HEK293T (cell line): ENCODE measurements around the gene NPEPL1.
"Not testable (repeated sequence)": the region's sequence is repeated elsewhere in the genome, so short reads cannot be mapped to it uniquely, and the experiment has no call there.

Experiments
- CTCF ChIA-PET: fragments of 350-600 bp; formaldehyde crosslinking; extraction: SDS; loops from one replicate; lab custom pipeline; 2021; ENCODE audit warnings: antibody characterized with exemption, inconsistent platforms; lab: Yijun Ruan, JAX
- POLR2A ChIA-PET: fragments of 350-600 bp; formaldehyde crosslinking; extraction: SDS; loops from one replicate; lab custom pipeline; 2020; ENCODE audit warnings: antibody characterized with exemption, inconsistent platforms; lab: Yijun Ruan, JAX
- DNase-seq: peaks from one replicate; pipeline ENCODE4 v3.0.0; 2012; ENCODE audit warnings: mixed read lengths; ENCODE audit errors: extremely low spot score
- ARNT ChIP-seq: fragments of 450-650 bp; IDR thresholded peaks from 2 replicates; pipeline ENCODE4 v1.6.1; 2017; ENCODE audit warnings: mild to moderate bottlenecking
- BHLHE40 ChIP-seq: fragments of 450-650 bp; IDR thresholded peaks from 2 replicates; pipeline ENCODE4 v1.6.1; 2016; ENCODE audit warnings: mild to moderate bottlenecking, moderate library complexity, borderline replicate concordance
- CTBP1 ChIP-seq: fragments of 450-650 bp; IDR thresholded peaks from 2 replicates; pipeline ENCODE4 v1.6.1; 2016; ENCODE audit warnings: borderline replicate concordance
- ELF4 ChIP-seq: fragments of 450-650 bp; IDR thresholded peaks from 2 replicates; pipeline ENCODE4 v1.6.1; 2017; ENCODE audit warnings: antibody characterized with exemption
- FOXA1 ChIP-seq: fragments of 450-650 bp; IDR thresholded peaks from 2 replicates; pipeline ENCODE4 v1.6.1; 2016; ENCODE audit warnings: mild to moderate bottlenecking
- FOXK2 ChIP-seq: fragments of 450-650 bp; IDR thresholded peaks from 2 replicates; pipeline ENCODE4 v1.6.1; 2016; ENCODE audit warnings: mild to moderate bottlenecking
- FOXM1 ChIP-seq: fragments of 450-650 bp; IDR thresholded peaks from 2 replicates; pipeline ENCODE4 v1.6.1; 2017; ENCODE audit warnings: mild to moderate bottlenecking, borderline replicate concordance
- HDGF ChIP-seq: fragments of 450-650 bp; IDR thresholded peaks from 2 replicates; pipeline ENCODE4 v1.6.1; 2017; ENCODE audit warnings: antibody characterized with exemption, borderline replicate concordance
- L3MBTL2 ChIP-seq: fragments of 450-650 bp; conservative IDR thresholded peaks from 2 replicates; pipeline ENCODE4 v1.6.1; 2016; ENCODE audit warnings: mild to moderate bottlenecking
- LEF1 ChIP-seq: fragments of 450-650 bp; IDR thresholded peaks from 2 replicates; pipeline ENCODE4 v1.6.1; 2017; ENCODE audit warnings: mild to moderate bottlenecking, borderline replicate concordance
- NFRKB ChIP-seq: fragments of 450-650 bp; IDR thresholded peaks from 2 replicates; pipeline ENCODE4 v1.6.1; 2016; ENCODE audit warnings: mild to moderate bottlenecking, moderate library complexity
- SP1 ChIP-seq: fragments of 450-650 bp; IDR thresholded peaks from 2 replicates; pipeline ENCODE4 v1.6.1; 2017
- SUZ12 ChIP-seq: fragments of 450-650 bp; IDR thresholded peaks from 2 replicates; pipeline ENCODE4 v1.6.1; 2016; ENCODE audit warnings: mild to moderate bottlenecking
- TARDBP ChIP-seq: fragments of 450-650 bp; IDR thresholded peaks from 2 replicates; pipeline ENCODE4 v1.6.1; 2016
- ZNF384 ChIP-seq: fragments of 450-650 bp; IDR thresholded peaks from 2 replicates; pipeline ENCODE4 v1.6.1; 2016
- TF ChIP-seq, protein P1 (sequence below): fragments of 450-650 bp; IDR thresholded peaks from 2 replicates; pipeline ENCODE4 v1.6.1; 2016

The NPEPL1 gene

DNA sequence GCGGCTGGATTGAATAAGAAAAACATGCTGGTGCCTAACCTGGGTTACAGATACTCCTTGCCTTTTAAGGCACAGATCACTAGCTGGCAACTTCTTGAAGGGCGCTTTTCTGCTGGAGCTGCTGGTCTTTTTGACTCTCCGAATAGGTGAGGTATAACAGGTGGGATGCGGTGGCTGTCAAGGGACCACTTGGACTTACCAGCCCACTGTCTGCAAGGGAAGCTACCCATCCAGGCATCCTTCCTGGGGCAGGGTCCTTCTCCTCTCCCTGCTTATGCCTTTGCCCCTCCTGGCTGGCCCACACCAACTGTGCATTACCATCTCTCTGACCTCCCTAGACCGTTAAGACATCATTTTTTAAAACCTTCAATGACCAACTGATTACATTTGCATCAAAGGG is 57.4 kb downstream of the NPEPL1 start:
- TF ChIP-seq FOXK2 (no peak), NFRKB (no peak), SUZ12 (no peak), ELF4 (no peak), FOXA1 (no peak)
- DNase-seq: no peak
- CTCF ChIA-PET: no interaction called here
- POLR2A ChIA-PET: no interaction called here

DNA sequence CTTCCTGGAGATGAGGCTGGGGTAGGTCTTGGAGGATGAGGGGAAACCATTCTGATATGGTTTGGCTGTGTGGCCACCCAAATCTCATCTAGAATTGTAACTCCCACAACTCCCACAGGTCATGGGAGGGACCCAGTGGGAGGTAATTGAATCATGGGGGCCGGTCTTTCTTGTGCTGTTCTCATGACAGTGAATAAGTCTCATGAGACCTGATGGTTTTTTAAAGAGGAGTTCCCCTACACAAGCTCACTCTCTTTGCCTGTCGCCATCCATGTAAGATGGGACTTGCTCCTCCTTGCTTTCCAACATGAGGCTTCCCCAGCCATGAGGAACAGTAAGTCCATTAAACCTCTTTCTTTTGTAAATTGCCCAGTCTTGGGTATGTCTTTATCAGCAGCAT is 58.1 kb downstream of the NPEPL1 start:
- DNase-seq, POLR2A ChIA-PET, CTCF ChIA-PET: not testable (repeated sequence)

DNA sequence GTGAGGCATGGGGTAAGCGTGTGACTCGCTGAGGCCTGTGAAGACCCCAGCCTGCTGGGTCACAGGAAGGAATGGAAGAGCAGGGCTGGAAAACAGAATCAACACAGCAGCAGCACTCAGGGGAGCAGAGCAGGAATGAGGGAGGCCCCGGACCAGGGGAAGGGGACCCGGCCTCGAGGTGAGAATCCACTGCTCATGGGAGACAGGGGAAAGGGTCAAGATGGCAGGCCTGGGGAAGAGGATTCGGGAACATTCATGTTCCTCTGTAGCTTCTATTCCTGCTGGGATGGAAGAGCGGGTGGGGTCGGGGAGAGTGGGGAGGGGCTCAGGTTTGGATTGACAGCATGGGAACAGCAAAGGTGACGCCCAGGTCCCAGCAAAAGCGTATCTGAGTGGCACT is 59.4 kb downstream of the NPEPL1 start:
- no peak for TF ChIP-seq FOXA1
- TF ChIP-seq ARNT: no peak
- no peak for DNase-seq
- POLR2A ChIA-PET: no interaction called here
- CTCF ChIA-PET: no interaction called here

DNA sequence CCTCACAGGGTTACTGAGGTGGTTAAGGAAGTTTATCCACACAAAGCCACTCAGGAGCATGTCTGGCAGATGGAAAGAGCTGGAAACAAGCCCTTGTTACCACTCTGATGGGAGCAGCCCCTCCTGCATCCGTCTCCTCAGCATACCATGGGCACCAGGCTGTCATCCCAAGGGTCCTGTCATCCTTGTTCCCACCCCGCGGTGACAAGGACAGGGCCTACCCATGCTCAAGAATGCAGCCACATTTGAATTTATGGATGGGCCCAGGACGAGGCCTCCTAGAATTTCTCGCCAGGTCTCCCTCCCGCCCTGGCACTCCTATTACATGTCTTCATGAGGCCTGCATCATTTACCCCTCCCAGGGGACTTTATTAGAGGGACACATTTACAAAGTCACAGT is 60.0 kb downstream of the NPEPL1 start:
- CTCF ChIA-PET: no interaction called here
- TF ChIP-seq HDGF (no peak), FOXA1 (no peak), SP1 (no peak), CTBP1 (no peak), FOXK2 (no peak), NFRKB (no peak), SUZ12 (no peak), ZNF384 (no peak), FOXM1 (no peak), ELF4 (no peak), BHLHE40 (no peak)
- TF ChIP-seq, protein P1, sequence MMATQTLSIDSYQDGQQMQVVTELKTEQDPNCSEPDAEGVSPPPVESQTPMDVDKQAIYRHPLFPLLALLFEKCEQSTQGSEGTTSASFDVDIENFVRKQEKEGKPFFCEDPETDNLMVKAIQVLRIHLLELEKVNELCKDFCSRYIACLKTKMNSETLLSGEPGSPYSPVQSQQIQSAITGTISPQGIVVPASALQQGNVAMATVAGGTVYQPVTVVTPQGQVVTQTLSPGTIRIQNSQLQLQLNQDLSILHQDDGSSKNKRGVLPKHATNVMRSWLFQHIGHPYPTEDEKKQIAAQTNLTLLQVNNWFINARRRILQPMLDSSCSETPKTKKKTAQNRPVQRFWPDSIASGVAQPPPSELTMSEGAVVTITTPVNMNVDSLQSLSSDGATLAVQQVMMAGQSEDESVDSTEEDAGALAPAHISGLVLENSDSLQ: no peak
- no peak for DNase-seq
- POLR2A ChIA-PET: no interaction called here

DNA sequence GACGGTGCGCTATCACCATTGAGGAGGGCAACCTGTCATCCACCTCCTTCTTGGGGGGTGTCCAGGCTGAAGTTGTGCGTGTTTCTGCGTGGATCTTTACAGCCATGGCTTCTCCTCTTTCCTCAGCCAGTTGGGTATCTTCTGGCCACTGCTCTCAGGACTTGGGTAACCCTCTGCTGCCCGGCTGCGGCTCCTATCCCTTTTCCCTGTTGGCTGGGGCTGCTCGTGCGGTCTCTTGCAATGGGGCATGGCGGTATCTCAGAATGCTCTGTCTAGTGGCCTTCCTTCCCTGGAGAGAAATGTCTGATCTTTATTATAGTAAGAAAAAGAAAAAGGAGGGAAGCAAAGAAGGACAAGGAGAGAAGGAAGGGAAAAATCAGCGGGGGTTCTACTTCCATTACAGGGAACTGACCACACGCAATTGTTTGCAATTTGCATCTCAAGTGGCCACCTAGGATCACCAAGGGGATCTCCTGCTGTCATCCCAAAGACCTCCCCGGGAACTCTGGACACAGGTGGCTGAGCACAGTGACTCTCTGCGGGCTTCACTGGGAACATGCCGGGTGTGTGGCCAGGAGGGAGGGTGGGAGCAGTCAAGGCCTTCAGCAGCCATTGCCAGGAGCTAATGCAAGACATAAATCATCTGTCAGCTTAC is 60.8 kb downstream of the NPEPL1 start:
- no peak for DNase-seq
- ChIA-PET CTCF (no interaction called here), POLR2A (no interaction called here)
- no peak for TF ChIP-seq HDGF
- TF ChIP-seq, protein P1: peak; percentile 47; the same call in 1 of the 2 replicates

DNA sequence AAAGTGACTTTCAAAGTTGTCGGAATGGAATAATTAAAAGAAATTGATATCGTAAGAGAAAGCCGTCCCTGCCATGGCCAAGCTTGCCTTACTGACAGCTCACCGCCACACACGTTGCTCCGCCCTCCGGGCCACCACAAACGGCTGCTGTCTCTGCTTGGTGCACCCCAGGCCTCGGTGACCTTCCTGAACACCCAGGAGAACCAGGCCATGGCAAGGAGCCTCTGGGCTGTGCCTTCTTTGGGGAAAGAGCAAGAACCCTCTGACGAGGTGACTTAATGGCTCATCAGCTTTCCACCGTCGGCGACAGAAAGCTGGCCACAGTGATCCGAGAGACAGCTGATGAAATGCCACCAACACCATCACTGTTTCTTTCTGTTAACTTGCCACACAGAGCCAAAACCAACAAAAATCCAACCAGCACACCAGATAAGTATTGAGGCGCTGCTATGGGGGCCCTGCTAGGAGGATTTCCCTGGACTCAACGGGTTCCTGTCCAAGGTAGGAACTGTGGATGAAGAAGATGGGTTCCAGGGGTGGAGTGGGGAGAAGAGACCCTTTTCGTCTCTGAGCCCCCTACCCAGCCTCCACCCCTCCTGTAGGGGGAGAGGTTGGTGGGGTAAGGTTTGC is 61.4 kb downstream of the NPEPL1 start:
- no peak for DNase-seq
- ChIA-PET CTCF (no interaction called here), POLR2A (no interaction called here)
- TF ChIP-seq NFRKB (no peak), SUZ12 (no peak), ZNF384 (no peak), L3MBTL2 (no peak), ELF4 (no peak), FOXM1 (no peak), HDGF (no peak), SP1 (no peak), FOXK2 (no peak), FOXA1 (no peak), TARDBP (no peak), LEF1 (no peak), CTBP1 (no peak), ARNT (no peak), BHLHE40 (no peak)
- TF ChIP-seq, protein P1: no peak; the same call in 1 of the 2 replicates

DNA sequence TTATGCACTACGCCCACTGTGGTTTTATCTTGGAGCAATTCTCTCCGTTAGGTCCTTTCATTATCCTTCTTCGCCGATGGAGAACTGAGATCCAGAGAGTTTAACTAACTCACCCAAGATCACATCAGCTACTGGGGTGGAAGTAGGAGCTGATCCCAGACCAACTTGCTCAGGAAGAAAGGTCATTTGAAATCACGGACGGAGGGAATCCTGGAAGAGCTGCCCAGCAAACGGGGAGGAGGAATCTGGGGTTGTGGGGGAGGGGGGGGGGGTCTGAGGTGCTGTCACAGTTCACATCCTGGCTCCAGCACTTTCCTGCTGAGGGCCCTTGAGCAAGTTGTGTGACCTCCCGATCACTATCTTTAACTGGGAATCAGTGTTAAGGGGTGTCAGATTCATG is 62.0 kb downstream of the NPEPL1 start:
- TF ChIP-seq NFRKB (no peak), ZNF384 (no peak), FOXM1 (no peak), FOXA1 (no peak), BHLHE40 (no peak), TARDBP (no peak), LEF1 (no peak)
- TF ChIP-seq, protein P1: no peak
- no peak for DNase-seq
- CTCF ChIA-PET: no interaction called here
- POLR2A ChIA-PET: no interaction called here
